Measurements from ENCODE around the gene RNF151. TPM values are rescaled to one million over a fixed set of nuclear protein-coding genes. Genes with fewer than 3 reads are reported as not detected.
"Not testable (repeated sequence)": the region's sequence is repeated elsewhere in the genome, so short reads cannot be mapped to it uniquely, and the experiment has no call there.

RNF151 gene
- total RNA-seq, 1 experiment from 2014 or later: not detected

DNA sequence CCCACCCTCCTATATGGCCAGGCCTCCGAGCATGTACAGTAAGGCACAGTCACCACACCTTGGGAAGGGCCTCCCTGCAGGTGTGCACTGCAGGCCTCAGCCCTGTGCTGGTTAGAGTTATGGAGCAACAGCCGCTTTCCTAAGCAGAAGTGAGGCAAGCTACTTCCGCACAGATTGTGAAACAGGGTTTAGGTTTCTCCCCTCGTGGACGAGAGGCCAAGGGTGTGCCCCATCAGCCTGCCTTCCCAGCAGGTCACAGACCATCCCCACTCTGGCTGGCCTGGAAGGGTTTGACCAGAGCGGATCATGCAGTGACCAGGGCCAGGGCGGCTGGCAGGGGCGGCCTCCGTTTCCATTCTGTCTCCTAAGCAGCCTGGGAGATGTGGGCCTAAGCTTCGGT, 28.3 kb upstream of the RNF151 start:
- peaks cover 5% of the 10 kb centered on the region for H3K4me1 Mint-ChIP-seq (ENCODE audit: insufficient read depth, unreplicated experiment)
- H3K4me3 Mint-ChIP-seq (ENCODE audit: unreplicated experiment): no peak overlapping the region
- BruUV-seq (replicated peaks): no TSS peak
- H3K27me3 Mint-ChIP-seq (ENCODE audit: insufficient read depth, unreplicated experiment): no peaks in the 10 kb centered on the region
- TF ChIP-seq, protein P1, sequence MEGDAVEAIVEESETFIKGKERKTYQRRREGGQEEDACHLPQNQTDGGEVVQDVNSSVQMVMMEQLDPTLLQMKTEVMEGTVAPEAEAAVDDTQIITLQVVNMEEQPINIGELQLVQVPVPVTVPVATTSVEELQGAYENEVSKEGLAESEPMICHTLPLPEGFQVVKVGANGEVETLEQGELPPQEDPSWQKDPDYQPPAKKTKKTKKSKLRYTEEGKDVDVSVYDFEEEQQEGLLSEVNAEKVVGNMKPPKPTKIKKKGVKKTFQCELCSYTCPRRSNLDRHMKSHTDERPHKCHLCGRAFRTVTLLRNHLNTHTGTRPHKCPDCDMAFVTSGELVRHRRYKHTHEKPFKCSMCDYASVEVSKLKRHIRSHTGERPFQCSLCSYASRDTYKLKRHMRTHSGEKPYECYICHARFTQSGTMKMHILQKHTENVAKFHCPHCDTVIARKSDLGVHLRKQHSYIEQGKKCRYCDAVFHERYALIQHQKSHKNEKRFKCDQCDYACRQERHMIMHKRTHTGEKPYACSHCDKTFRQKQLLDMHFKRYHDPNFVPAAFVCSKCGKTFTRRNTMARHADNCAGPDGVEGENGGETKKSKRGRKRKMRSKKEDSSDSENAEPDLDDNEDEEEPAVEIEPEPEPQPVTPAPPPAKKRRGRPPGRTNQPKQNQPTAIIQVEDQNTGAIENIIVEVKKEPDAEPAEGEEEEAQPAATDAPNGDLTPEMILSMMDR (IDR thresholded peaks at IDR 0.05; ENCODE audit: unreplicated experiment): no peak
- ChIA-PET CTCF (interaction anchor here (0.7 to 1.3 kb wide), 2 partner anchors 14 to 88 kb away, joined by 3 read pairs; no protein-coding TSS in a partner anchor), POLR2A (interaction anchor here (0.7 to 1.4 kb wide), 2 partner anchors 15 to 27 kb away, joined by 3 to 7 read pairs; partner anchors contain the start of gene RPS2)
- H3K36me3 Mint-ChIP-seq (ENCODE audit: insufficient read depth, unreplicated experiment): peaks cover 22% of the 10 kb centered on the region
- H3K27ac Mint-ChIP-seq (ENCODE audit: low read depth, unreplicated experiment): no peak overlapping the region
- H3K9me3 Mint-ChIP-seq (ENCODE audit: unreplicated experiment): no peaks in the 10 kb centered on the region
- intact Hi-C loops (cut with micrococcal nuclease): no loop called here
- peak; percentile 78 for DNase-seq (ENCODE audit: unreplicated experiment)

- no peaks in the 10 kb centered on the region for H3K9me3 Mint-ChIP-seq (ENCODE audit: unreplicated experiment)
Measured at GRCh38 chr16:1938910-1939309, 27.7 kb upstream of the RNF151 start.

GRCh38 chr16:1939833-1940232, 26.8 kb upstream of the RNF151 start:
- H3K9me3 Mint-ChIP-seq (ENCODE audit: unreplicated experiment); H3K4me1 Mint-ChIP-seq (ENCODE audit: insufficient read depth, unreplicated experiment); H3K4me3 Mint-ChIP-seq (ENCODE audit: unreplicated experiment); H3K27ac Mint-ChIP-seq (ENCODE audit: low read depth, unreplicated experiment); H3K27me3 Mint-ChIP-seq (ENCODE audit: insufficient read depth, unreplicated experiment); DNase-seq (ENCODE audit: unreplicated experiment); BruUV-seq (replicated peaks); intact Hi-C loops (cut with micrococcal nuclease): not testable (repeated sequence)
- POLR2A ChIA-PET: interaction anchor here (1.5 kb wide), 1 partner anchor 25 kb away, joined by 4 read pairs; the partner anchor contains the start of gene RPS2
- CTCF ChIA-PET: interaction anchor here (0.6 to 1.4 kb wide), 4 partner anchors 10 to 1615 kb away, joined by 3 read pairs; no protein-coding TSS in a partner anchor
- peaks cover 22% of the 10 kb centered on the region for H3K36me3 Mint-ChIP-seq (ENCODE audit: insufficient read depth, unreplicated experiment)

More at GRCh38 chr16:1938910-1939309, 27.7 kb upstream of the RNF151 start:
- H3K27me3 Mint-ChIP-seq (ENCODE audit: insufficient read depth, unreplicated experiment): no peaks in the 10 kb centered on the region
- ChIA-PET POLR2A (no interaction called here), CTCF (interaction anchor here (0.7 to 1.4 kb wide), 2 partner anchors 73 to 89 kb away, joined by 3 read pairs; no protein-coding TSS in a partner anchor)
- peaks cover 22% of the 10 kb centered on the region for H3K36me3 Mint-ChIP-seq (ENCODE audit: insufficient read depth, unreplicated experiment)
- intact Hi-C loops (cut with micrococcal nuclease): no loop called here
- H3K4me1 Mint-ChIP-seq (ENCODE audit: insufficient read depth, unreplicated experiment): peaks cover 5% of the 10 kb centered on the region
- H3K27ac Mint-ChIP-seq (ENCODE audit: low read depth, unreplicated experiment): no peak overlapping the region
- TF ChIP-seq, protein P1 (IDR thresholded peaks at IDR 0.05; ENCODE audit: unreplicated experiment): no peak
- no TSS peak for BruUV-seq (replicated peaks)
- no peak overlapping the region for H3K4me3 Mint-ChIP-seq (ENCODE audit: unreplicated experiment)
- DNase-seq (ENCODE audit: unreplicated experiment): no peak

GRCh38 chr16:1940273-1941161, 26.1 kb upstream of the RNF151 start:
- TF ChIP-seq, protein P1 (IDR thresholded peaks at IDR 0.05; ENCODE audit: unreplicated experiment): no peak
- no peak for DNase-seq (ENCODE audit: unreplicated experiment)
- no TSS peak for BruUV-seq (replicated peaks)
- Mint-ChIP-seq H3K4me3 (ENCODE audit: unreplicated experiment) (no peak overlapping the region), H3K4me1 (ENCODE audit: insufficient read depth, unreplicated experiment) (peaks cover 5% of the 10 kb centered on the region), H3K9me3 (ENCODE audit: unreplicated experiment) (no peaks in the 10 kb centered on the region), H3K27ac (ENCODE audit: low read depth, unreplicated experiment) (no peak overlapping the region), H3K27me3 (ENCODE audit: insufficient read depth, unreplicated experiment) (no peaks in the 10 kb centered on the region), H3K36me3 (ENCODE audit: insufficient read depth, unreplicated experiment) (peaks cover 22% of the 10 kb centered on the region)
- ChIA-PET POLR2A (interaction anchor here (1.4 to 1.5 kb wide), 2 partner anchors 18 to 24 kb away, joined by 3 to 4 read pairs; partner anchors contain the start of gene RPS2), CTCF (interaction anchor here (0.8 to 1.8 kb wide), 4 partner anchors 10 to 1616 kb away, joined by 3 to 8 read pairs (median 3); no protein-coding TSS in a partner anchor)
- intact Hi-C loops (cut with micrococcal nuclease): no loop called here
